HG02678 (cell line): ENCODE results near the gene SLC38A5.
"Not testable (repeated sequence)": the region's sequence is repeated elsewhere in the genome, so short reads cannot be mapped to it uniquely, and the experiment has no call there.

Source experiments
- ATAC-seq: cut with Tn5 transposase; IDR thresholded peaks from one replicate; pipeline ENCODE4 v1.9.1; 2021; ENCODE audit warnings: mild to moderate bottlenecking, moderate library complexity; ENCODE audit not compliant: unreplicated experiment

Gene SLC38A5

GRCh38 chrX:48470833-48471118 is 716 bp upstream of the SLC38A5 start:
- no peak for ATAC-seq

- ATAC-seq, result peak; percentile 54
Measured at GRCh38 chrX:48468693-48469691, 1.1 kb downstream of the SLC38A5 start.

GRCh38 chrX:48468247-48468671 is 1.8 kb downstream of the SLC38A5 start:
- peak; percentile 57 for ATAC-seq

- no peak for ATAC-seq
Measured at GRCh38 chrX:48467281-48467761, 2.7 kb downstream of the SLC38A5 start.

- ATAC-seq, result no peak
Measured at GRCh38 chrX:48466696-48467095, 3.4 kb downstream of the SLC38A5 start.

GRCh38 chrX:48465336-48465933 is 4.6 kb downstream of the SLC38A5 start:
- ATAC-seq, result no peak

- ATAC-seq, result no peak
Measured at GRCh38 chrX:48461830-48462229, 8.2 kb downstream of the SLC38A5 start.

- no peak for ATAC-seq
Measured at GRCh38 chrX:48460606-48461005, 9.5 kb downstream of the SLC38A5 start.

GRCh38 chrX:48460031-48460430 is 10.0 kb downstream of the SLC38A5 start:
- ATAC-seq, result no peak

- ATAC-seq, result no peak
Measured at GRCh38 chrX:48459483-48459882, 10.6 kb downstream of the SLC38A5 start.

GRCh38 chrX:48458711-48459110 is 11.3 kb downstream of the SLC38A5 start:
- ATAC-seq, result no peak

GRCh38 chrX:48456628-48457331 is 13.3 kb downstream of the SLC38A5 start:
- ATAC-seq, result no peak

GRCh38 chrX:48451708-48452107 is 18.4 kb downstream of the SLC38A5 start:
- ATAC-seq, result no peak

- no peak for ATAC-seq
Measured at GRCh38 chrX:48450076-48450475, 20.0 kb downstream of the SLC38A5 start.

GRCh38 chrX:48447201-48447600 is 22.9 kb downstream of the SLC38A5 start:
- not testable (repeated sequence) for ATAC-seq

- not testable (repeated sequence) for ATAC-seq
Measured at GRCh38 chrX:48433713-48434112, 36.3 kb downstream of the SLC38A5 start.

- not testable (repeated sequence) for ATAC-seq
Measured at GRCh38 chrX:48430166-48430565, 39.9 kb downstream of the SLC38A5 start.

- not testable (repeated sequence) for ATAC-seq
Measured at GRCh38 chrX:48429606-48430005, 40.5 kb downstream of the SLC38A5 start.

- ATAC-seq, result not testable (repeated sequence)
Measured at GRCh38 chrX:48427027-48427716, 42.9 kb downstream of the SLC38A5 start.

- not testable (repeated sequence) for ATAC-seq
Measured at GRCh38 chrX:48411860-48412259, 58.2 kb downstream of the SLC38A5 start, which contains the start of gene SSX4B. Gene SSX4B, minus strand, starts transcription at chrX:48411960. Its CDS starts 588 bp downstream, at chrX:48411372.
